HG02973 (cell line): ENCODE measurements around the gene MYBBP1A.

Experiments used
- ATAC-seq: cut with Tn5 transposase; IDR thresholded peaks from one replicate; pipeline ENCODE4 v1.9.1; 2021; ENCODE audit warnings: moderate library complexity; ENCODE audit not compliant: unreplicated experiment

MYBBP1A gene

DNA sequence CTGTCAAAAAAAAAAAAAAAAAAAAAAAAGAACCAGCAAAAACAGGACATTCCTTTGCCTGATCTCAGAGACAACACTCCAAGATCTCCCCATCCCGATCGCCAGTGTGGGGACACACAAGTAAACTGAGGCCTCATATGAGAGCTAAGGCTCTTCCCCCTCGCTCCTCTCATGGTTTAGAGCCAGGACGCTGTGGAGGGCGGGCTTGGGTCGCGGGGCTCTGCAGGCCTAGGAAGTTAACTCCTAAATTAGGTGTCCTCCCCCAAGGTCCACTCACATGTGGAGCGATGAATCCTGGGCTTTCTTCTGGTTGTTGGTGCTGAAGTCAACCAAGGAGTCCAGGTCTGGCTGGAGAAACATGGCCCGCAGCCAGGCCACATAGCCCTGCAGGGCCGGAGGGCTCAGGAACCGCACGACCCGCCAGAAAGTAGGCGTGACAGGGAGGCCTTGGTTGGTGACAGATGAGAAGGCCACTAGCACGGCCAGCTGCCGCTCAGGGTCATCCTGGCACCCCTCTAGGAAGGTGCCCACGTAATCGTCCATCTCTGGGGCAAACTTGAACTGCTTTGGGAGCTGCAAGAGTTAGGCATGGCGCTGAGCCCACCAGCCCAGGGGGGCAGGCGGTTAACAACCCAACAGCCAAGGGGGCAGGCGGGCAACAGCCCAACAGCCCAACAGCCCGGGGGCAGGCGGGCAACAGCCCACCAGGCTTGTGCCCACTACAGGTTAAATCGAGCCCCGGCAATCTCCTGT, 5.2 kb downstream of the MYBBP1A start:
- ATAC-seq = no peak

DNA sequence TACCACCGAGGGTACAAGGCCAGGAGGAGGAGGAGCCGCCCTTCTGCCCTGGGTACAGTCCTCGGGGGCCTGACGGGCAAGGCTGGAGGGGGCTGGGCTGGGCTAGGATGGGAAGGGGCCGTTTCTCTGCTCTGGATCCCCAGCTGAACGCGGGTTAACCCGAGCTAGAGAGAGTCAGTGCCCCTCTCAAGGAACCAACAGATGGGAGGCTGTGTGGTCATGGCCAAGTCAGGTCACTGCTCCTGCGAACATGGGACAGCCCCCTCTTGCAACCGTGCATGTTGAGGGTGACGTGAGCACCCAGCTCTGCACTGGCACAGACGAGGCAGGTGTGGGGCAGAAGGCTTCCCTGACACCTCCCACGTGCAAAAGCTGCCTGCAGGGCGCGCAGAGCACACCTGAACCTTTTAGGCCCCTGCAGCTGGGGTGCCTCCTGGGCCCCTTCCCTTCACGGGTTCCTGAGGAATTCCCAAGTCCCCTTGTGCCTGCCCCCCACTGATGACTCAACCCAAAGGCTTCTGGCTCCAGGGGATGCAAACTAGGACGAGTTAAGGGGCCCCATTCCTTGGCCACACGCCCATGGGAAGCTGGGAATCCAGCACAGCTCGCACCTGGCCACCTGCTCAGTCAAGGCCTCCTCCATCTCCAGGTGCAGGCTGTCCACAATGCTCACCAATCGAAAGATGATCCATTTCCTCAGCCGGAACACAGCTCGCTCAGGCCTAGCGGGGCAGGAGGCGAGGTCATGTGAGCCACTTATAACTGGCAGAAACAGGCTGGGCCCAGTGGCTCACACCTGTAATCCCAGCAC, 6.3 kb downstream of the MYBBP1A start:
- no peak for ATAC-seq

- ATAC-seq = no peak
Measured at GRCh38 chr17:4548061-4548461, 7.1 kb downstream of the MYBBP1A start.

DNA sequence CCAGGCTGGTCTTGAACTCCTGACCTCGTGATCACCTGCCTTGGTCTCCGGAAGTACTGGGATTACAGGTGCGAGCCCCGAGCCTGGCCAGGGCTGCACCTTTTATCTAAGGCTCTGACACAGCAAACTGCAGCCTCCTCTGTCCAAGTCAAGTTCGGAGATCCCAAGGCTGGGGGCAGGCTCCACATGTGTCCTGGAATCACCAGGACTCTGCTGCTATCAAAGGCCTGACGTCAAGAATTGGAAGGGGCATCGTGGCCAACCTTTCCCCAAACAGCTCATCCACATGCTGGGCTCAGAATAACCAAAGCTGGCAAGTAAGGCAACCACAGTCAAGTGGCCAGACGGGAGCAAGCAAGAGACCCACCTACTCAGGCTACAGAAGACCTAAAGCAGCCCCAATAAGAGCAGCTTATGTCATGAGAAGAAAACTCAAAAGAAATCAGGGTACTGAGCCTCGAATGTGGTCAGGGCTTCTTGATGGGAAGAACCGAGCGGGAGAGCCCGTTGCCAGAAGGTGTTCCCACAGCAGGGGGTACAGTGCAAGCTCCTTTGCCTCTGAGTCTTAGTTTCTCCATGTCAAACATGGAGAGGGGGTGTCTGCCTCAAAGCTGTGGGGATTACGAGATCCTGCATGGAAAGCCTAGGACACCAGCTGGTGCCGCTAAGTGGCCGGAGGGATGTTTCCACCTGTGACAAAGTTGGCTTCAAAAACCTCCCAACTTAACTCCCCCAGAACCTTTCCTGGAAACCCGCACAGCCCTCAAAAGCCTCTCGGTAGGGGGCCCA, 7.9 kb downstream of the MYBBP1A start:
- no peak for ATAC-seq

DNA sequence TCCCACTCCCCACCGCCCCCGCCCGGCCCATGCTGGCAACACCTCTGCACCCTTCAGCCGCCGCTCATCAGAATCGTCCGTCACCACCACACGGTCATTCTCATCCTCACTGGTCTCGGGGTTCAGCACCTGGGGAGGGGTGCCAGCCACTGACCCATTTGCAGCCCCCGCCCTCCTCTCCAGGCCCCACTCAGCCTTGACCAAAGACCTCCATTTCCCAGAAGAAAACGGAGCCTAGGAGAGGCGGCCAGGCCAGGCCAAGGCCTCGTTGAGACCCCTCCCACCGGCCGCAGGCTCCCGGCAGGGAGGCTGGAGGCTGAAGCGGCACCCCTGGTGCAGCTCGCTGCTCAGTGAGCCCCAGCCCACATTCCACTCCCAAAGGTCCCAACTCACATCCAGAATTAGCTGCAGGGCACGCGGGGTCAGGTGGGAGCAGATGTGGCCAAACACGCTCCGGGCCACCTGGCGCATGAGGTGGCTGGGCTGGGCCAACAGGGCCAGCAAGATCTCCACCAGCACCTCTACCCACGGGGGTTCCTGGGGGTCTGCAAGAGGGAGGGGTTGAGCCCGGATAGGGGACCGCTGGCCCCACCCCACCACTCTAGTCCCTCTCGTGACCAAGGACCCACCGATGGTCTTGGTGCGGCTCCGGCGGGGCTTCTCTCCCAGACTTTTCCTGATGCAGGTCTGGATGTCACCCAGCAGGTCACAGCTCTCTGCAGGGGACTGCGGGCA, 9.8 kb downstream of the MYBBP1A start:
- ATAC-seq = no peak

GRCh38 chr17:4544951-4545216, 10.3 kb downstream of the MYBBP1A start:
- ATAC-seq = no peak

- no peak for ATAC-seq
Measured at GRCh38 chr17:4544135-4544950, 10.8 kb downstream of the MYBBP1A start.

DNA sequence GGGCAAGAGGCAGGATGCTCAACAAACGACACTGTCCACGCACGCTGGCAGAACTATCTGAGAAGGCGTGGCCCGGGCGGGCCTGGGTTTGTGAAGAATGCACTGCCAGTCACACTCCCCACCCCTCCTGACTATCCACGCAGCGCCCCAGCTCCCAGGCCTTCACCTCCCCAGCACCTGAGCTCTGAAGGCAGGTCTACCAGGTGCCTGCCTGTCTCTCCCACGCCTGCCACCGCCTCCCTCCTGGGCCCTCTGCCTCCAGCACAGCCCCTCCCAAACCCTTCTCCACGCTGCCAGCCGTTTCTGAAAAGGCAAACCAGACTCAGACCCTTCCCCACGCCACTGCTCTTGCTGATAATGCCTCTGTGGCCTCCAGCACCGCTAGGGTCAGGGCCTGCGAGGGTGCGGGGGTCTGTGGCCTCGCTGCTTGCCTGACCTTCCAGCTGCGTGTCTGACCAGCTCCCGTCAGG, 11.6 kb downstream of the MYBBP1A start:
- ATAC-seq = no peak

DNA sequence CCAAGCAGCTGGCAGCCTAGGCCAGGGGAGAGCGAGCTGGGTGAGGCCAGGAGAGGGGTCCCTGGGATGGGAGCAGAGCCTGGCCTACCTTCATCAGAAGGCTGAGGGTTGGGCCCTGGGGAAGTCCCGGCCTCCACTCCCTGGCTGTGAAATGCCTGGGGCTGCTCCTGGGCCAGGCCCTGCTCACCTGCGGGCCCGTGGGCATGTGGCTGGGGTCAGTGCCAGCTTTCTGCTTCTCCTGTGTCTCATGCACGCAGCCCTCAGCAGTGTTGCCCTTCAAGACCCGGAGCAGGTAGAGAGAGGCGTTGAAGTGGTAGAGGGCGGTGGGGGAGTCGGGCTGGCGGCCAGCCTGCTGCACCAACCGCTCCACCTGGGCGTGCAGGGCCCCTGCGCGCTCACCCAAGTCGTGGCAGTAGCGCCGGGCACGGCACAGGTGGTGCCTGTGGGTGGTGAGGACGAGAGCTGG, 12.4 kb downstream of the MYBBP1A start:
- ATAC-seq = no peak

GRCh38 chr17:4542003-4542725, 13.0 kb downstream of the MYBBP1A start:
- ATAC-seq = no peak

GRCh38 chr17:4541328-4542002, 13.7 kb downstream of the MYBBP1A start:
- ATAC-seq = no peak

DNA sequence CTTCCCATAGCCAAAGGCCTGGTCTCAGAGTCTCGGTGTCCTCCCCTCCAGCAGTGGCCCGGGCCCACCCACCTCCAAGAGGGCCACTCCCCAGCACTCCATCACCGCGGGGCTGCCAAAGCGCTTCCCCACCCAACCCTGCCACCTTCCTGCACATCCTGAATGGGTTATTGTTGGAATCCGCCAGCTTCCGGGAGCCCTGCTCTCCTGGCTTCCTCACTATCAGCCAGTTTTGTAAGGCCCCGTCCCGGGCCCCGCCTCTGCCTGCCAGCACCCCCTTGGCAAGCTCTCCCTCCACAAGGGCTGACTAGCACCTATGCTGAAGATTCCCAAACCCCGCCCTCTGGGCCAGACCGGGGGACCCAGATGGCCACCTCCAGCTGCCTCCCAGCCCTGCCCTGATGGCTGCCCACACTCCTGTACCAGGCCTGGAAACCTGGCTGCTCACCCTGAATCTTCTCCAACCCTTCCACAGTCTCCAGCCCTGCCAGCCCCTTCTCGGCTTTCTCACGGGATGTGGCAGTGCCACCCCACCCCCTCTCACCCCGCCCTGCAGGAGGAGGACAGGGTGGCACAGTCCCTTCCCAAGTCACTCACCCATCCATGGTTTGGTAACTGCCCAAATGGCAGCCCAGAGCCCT, 14.4 kb downstream of the MYBBP1A start:
- no peak for ATAC-seq

GRCh38 chr17:4540224-4540651, 14.9 kb downstream of the MYBBP1A start:
- no peak for ATAC-seq

GRCh38 chr17:4539576-4540223, 15.5 kb downstream of the MYBBP1A start:
- no peak for ATAC-seq

DNA sequence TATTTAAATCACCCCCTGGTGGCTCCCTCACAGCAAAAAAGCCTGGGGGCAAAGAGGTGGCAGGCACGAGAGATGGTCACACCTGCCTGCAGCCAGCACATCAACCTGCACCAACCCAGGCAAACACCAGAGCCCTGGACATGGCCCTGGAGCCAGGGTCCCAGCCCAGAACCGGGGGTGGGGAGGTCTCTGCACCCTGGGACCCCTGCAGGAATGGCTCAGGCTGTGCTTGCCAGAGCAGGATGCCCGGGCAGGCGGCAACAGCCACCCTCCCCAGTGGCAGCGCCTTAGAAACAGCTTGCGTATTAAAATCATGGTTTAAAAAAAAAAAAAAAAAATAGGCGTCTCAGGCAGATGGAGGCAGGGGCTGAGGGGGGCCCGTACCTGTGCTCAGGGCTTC, 16.2 kb downstream of the MYBBP1A start:
- no peak for ATAC-seq

DNA sequence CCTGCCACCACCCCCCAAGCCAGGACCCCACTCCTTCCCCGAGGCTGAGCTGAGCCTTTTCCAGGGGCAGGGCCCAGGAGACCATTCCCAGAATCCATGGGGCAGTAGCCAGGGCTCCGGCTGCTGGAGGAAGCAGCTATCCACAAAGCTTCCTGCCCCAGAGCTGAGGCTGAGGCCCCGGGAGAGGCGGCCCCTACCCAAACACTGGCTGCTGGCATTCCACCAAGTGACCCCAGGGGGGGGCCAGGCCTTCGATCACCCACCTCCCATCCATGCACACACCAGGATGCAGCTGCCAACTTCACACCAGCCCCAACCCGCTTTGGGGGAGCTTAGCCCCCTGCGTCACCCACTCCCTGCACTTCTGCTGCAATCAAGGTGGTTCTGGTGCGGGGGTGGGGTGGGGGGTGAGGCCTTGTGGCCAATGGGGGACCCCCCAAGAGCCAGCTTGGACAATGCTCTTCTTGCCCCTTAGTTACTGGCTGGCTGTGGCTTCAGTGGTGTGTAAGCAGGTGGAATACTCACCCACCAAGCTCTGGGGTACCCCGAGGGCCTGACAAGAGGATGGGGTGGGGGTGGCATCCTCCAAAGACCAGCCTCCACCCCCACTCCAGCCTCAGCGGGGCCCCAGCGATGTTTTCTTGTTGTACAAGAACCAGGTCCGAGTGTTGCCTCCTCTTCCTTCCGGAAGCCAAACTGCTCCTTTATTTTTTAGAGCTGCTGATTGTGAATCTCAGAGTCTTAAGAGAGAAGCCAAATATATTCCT, 16.8 kb downstream of the MYBBP1A start:
- ATAC-seq = no peak
